ENCODE data around the gene SPATA7. TPM values are rescaled to one million over a fixed set of nuclear protein-coding genes. Genes with fewer than 3 reads are reported as not detected.
A peak's percentile ranks its signal among the peaks of the same experiment; 100 is the strongest.
"Not testable (repeated sequence)": the region's sequence is repeated elsewhere in the genome, so short reads cannot be mapped to it uniquely, and the experiment has no call there.

The SPATA7 gene
- total and polyA plus RNA-seq, 8 donors, result 0.58 to 30.3 (median 20.3) TPM

DNA sequence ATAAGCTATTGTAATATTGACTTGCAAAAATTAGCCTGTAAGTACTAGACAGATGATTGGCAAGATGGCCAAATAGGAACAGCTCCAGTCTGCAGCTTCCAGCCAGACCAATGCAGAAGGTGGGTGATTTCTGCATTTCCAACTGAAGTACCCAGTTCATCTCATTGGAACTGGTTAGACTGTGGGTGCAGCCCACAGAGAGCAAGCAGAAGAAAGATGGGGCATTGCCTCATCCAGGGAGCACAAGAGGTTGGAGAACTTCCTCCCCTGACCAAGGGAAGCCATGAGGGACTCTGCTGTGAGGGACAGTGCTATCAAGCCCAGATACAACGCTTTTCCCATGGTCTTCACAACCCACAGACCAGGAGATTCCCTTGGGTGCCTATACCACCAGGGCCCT, 16.0 kb upstream of the SPATA7 start:
- DNase-seq, result no peak
- H3K9me3 ChIP-seq, result peaks cover 0 to 4% (median 2%) of the 10 kb centered on the region in 4 donors
- no peaks in the 10 kb centered on the region for H3K4me1 ChIP-seq
- H3K4me3 ChIP-seq, result no peak overlapping the region
- H3K27me3 ChIP-seq, result peaks cover 0 to 4% (median 0%) of the 10 kb centered on the region in 3 donors
- TF ChIP-seq POLR2AphosphoS5 (IDR thresholded peaks at IDR 0.05) (no peak), EP300 (IDR thresholded peaks at IDR 0.05) (no peak), POLR2A (IDR thresholded peaks at IDR 0.05) (no peak)
- TF ChIP-seq, protein P1, sequence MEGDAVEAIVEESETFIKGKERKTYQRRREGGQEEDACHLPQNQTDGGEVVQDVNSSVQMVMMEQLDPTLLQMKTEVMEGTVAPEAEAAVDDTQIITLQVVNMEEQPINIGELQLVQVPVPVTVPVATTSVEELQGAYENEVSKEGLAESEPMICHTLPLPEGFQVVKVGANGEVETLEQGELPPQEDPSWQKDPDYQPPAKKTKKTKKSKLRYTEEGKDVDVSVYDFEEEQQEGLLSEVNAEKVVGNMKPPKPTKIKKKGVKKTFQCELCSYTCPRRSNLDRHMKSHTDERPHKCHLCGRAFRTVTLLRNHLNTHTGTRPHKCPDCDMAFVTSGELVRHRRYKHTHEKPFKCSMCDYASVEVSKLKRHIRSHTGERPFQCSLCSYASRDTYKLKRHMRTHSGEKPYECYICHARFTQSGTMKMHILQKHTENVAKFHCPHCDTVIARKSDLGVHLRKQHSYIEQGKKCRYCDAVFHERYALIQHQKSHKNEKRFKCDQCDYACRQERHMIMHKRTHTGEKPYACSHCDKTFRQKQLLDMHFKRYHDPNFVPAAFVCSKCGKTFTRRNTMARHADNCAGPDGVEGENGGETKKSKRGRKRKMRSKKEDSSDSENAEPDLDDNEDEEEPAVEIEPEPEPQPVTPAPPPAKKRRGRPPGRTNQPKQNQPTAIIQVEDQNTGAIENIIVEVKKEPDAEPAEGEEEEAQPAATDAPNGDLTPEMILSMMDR (IDR thresholded peaks at IDR 0.05), result no peak
- 42 to 71% (median 57%) methylated on average over 1 of the region's 1 CpG for WGBS, 5 donors
- H3K27ac ChIP-seq, result no peak overlapping the region
- H3K36me3 ChIP-seq, result no peaks in the 10 kb centered on the region
- intact Hi-C loops (cut with DNase I; ENCODE audit: low total_unique reads), result no loop called here

DNA sequence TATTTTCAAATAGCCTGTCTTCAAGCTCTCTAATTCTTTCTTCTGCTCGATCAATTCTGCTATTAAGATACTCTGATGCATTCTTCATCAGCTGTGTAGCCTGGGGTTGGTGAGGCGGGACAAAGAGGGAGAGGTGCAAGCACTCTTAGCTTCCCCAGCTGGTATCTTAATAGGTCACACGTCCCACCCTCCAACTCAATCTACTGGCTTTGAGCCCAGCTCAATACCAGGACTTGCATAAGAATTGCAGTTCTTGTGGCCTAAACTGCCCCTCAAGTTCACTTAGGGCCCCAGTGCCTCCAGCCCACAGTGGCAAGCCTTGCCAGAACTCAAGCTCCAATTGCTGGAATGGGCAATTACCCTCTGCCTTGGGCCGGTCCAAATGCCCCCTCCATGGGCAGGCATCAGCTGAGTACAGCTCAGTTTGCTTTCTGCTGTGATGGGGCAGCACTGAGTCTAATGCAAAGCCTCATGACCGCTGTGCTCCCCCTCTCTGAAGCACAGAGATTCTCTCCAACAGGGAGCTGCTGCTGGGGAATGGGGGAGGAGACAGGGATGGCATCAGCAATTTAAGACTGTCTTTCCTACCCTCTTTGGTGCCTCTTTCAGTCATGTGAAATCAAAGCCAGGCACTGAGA, 5.6 kb upstream of the SPATA7 start:
- Histone ChIP-seq H3K9me3 (peaks cover 0 to 10% (median 2%) of the 10 kb centered on the region in 4 donors), H3K36me3 (no peaks in the 10 kb centered on the region), H3K4me3 (no peak overlapping the region), H3K27ac (no peak overlapping the region), H3K27me3 (no peaks in the 10 kb centered on the region), H3K4me1 (peaks cover 0 to 7% (median 4%) of the 10 kb centered on the region in 4 donors)
- intact Hi-C loops (cut with DNase I; ENCODE audit: low total_unique reads), result no loop called here
- no peak for DNase-seq
- TF ChIP-seq POLR2A (IDR thresholded peaks at IDR 0.05) (no peak), EP300 (IDR thresholded peaks at IDR 0.05) (no peak), POLR2AphosphoS5 (IDR thresholded peaks at IDR 0.05) (no peak)
- TF ChIP-seq, protein P1 (IDR thresholded peaks at IDR 0.05), result no peak
- WGBS, 5 donors, result 68 to 74% (median 70%) methylated on average over 4 to 5 of the region's 5 CpGs

DNA sequence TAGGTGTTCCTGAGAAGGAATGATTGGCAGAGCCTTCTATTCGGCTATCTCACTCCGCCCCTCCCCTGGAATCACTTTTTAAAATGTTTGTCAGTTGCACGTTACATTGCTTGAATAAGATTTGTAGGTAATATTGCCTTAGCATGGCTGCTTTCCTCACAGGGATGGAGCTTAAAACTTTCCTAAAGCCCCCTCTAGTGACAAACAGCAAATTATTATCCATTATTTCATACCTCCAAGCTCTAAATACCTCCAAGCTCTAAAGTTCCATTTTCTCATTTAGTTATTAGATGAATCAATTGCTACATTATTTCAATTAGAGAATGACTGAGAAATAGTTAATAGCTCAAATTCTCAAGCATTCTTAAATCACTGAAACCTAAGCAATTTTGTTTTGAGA, 5.1 kb upstream of the SPATA7 start:
- Histone ChIP-seq H3K4me3 (no peak overlapping the region), H3K36me3 (no peaks in the 10 kb centered on the region), H3K4me1 (peaks cover 0 to 8% (median 5%) of the 10 kb centered on the region in 4 donors), H3K27me3 (no peaks in the 10 kb centered on the region), H3K9me3 (peaks cover 0 to 5% (median 1%) of the 10 kb centered on the region in 4 donors), H3K27ac (no peak overlapping the region)
- intact Hi-C loops (cut with DNase I; ENCODE audit: low total_unique reads), result no loop called here
- DNase-seq, result peak in 1 of 2 donors; percentile 46
- WGBS, 5 donors, result 21 to 34% (median 28%) methylated on average over 3 of the region's 3 CpGs
- TF ChIP-seq, protein P1 (IDR thresholded peaks at IDR 0.05), result peak in 1 of 7 experiments; percentile 9
- TF ChIP-seq POLR2AphosphoS5 (IDR thresholded peaks at IDR 0.05), result no peak

DNA sequence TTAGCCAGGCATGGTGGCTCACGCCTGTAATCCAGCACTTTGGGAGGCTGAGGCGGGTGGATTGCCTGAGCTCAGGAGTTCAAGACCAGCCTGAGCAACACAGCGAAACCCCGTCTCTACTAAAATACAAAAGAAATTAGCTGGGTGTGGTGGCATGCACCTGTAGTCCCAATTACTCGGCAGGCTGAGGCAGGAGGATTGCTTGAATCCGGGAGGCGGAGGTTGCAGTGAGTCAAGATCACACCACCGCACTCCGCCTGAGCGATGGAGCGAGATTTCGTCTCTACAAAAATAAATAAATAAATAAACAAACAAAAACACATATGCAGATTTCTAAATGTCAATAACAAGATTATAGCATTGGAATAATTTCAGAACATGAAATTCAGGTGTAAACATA, 3.8 kb upstream of the SPATA7 start:
- H3K9me3 ChIP-seq; H3K27me3 ChIP-seq; H3K27ac ChIP-seq; DNase-seq; H3K36me3 ChIP-seq; intact Hi-C loops (cut with DNase I; ENCODE audit: low total_unique reads); H3K4me3 ChIP-seq: not testable (repeated sequence)
- 91 to 94% (median 93%) methylated on average over 12 of the region's 12 CpGs for WGBS, 5 donors
- peaks cover 0 to 17% (median 15%) of the 10 kb centered on the region in 4 donors for H3K4me1 ChIP-seq

DNA sequence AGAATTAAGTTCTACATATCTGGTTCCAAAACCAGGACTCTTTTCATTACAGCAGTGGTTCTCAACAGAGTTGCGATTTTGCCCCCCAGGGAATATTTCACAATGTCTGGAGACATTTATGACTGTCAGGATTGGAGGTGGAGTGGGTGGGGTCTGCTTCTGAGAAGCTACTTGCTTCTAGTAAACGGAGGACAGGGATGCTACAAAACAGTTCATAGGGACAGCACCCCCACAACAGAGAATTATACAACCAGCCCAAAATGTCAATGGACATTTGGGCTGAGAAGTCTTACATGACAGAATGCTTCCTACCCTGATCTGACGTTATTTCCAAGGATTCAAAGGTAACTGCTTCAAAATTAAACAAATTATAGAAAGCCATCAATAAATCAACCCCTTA, 739 bp upstream of the SPATA7 start:
- no peaks in the 10 kb centered on the region for H3K27me3 ChIP-seq
- H3K36me3 ChIP-seq, result no peaks in the 10 kb centered on the region
- 11 to 19% (median 17%) methylated on average over 3 of the region's 3 CpGs for WGBS, 5 donors
- H3K4me3 ChIP-seq, result peak overlapping the region; percentile 73 to 92 (median 88)
- TF ChIP-seq POLR2A (IDR thresholded peaks at IDR 0.05) (no peak), EP300 (IDR thresholded peaks at IDR 0.05) (no peak), POLR2AphosphoS5 (IDR thresholded peaks at IDR 0.05) (no peak)
- TF ChIP-seq, protein P1 (IDR thresholded peaks at IDR 0.05), result no peak
- peaks cover 0 to 26% (median 17%) of the 10 kb centered on the region in 4 donors for H3K4me1 ChIP-seq
- intact Hi-C loops (cut with DNase I; ENCODE audit: low total_unique reads), result no loop called here
- peak overlapping the region in 4 of 5 donors; percentile 80 to 92 (median 86) for H3K27ac ChIP-seq
- peak in 1 of 2 donors; percentile 30 for DNase-seq
- H3K9me3 ChIP-seq, result no peaks in the 10 kb centered on the region

All from stomach (tissue), 9 donors.